Body of pancreas (tissue), 4 donors: ENCODE data around the gene GFRA1.

Experiments
- CTCF ChIP-seq, 7 experiments: fragments of 450-650 bp in 4 of 7; fragments of 200-600 bp in 3 of 7; sonication (generic) in 3 of 7; IDR thresholded peaks; one replicate each; pipeline ENCODE4 v1.5.1; 2016 to 2019; ENCODE audit warnings: antibody characterized with exemption in 7 of 7
- POLR2A ChIP-seq, 3 donors: fragments of 450-650 bp; IDR thresholded peaks; one replicate each; pipeline ENCODE4 v1.6.1; 2016; ENCODE audit warnings: antibody characterized with exemption in 3 of 3, mild to moderate bottlenecking in 2 of 3

GRCh38 chr10:116269619-116270018, 3.4 kb downstream of the GFRA1 start:
- TF ChIP-seq CTCF (IDR thresholded peaks at IDR 0.05) (no peak), POLR2A (IDR thresholded peaks at IDR 0.05) (no peak)
